ELF-1 (cell line): ENCODE measurements around the gene ZFP90.

Experiments
- DNase-seq: peaks from one replicate; pipeline ENCODE4 v3.0.0-alpha.2; 2016; ENCODE audit warnings: low read depth, low spot score

ZFP90 gene

GRCh38 chr16:68577352-68577853 lies 38.3 kb downstream of the ZFP90 start:
- no peak for DNase-seq

- peak; percentile 92 for DNase-seq
Measured at GRCh38 chr16:68590201-68590994, 51.3 kb downstream of the ZFP90 start.

DNA sequence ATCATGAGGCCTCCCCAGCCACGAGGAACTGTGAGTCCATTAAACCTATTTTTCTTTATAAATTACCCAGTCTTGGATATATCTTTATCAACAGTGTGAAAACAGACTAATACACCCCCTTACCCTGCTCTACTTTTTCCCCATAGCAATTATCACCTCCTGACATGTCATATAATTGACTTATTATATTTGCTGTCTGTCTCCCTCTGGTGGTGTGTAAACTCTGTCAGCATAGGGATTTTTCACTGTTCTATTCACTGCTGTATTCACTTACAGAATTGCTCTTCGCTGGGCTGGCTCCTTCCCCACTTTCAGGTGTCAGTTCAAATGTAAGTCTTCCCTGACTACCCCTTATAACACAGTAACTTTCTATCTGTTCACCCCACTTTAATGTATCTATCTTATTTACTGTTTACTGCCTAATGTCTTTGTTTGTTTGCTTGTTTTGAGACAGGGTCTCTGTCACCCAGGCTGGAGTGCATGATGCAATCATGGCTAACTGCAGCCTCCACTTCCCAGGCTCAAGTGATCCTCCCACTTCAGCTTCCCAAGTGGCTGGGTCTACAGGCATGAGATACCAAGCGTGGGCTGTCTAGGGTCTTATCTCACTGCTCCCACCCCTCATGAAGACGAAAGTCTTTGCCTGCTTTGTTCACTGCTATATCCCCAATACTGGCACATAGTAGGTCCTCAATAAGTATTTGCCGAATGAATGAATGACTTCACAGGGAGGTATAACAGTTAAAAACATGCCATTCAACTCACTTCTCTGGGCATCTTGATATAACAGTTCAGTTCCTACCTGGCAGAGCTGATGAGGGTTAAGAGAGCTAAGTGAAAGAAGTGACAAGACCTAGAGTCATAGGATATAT lies 53.6 kb downstream of the ZFP90 start:
- no peak for DNase-seq

DNA sequence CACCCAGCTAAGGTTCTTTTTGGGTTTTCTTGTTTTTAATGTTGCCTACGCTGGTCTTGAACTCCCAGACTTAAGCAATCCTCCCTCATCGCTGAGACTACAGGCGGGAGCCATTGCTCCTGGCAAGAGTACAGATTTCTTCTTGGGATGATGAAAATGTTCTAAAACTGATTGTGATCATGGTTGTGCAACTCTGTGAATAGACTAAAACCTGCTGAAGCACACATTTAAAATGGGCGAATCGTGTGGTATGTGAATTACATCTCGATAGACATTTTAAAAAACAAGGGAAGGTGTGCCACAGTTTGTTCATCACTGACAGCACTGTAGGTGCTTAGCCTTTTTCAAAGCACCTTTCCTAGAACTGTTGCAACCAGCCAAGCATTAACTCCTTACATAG lies 57.2 kb downstream of the ZFP90 start:
- DNase-seq: no peak

- no peak for DNase-seq
Measured at GRCh38 chr16:68599586-68599985, 60.5 kb downstream of the ZFP90 start.

- DNase-seq: peak; percentile 20
Measured at GRCh38 chr16:68605746-68606145, 66.7 kb downstream of the ZFP90 start.

DNA sequence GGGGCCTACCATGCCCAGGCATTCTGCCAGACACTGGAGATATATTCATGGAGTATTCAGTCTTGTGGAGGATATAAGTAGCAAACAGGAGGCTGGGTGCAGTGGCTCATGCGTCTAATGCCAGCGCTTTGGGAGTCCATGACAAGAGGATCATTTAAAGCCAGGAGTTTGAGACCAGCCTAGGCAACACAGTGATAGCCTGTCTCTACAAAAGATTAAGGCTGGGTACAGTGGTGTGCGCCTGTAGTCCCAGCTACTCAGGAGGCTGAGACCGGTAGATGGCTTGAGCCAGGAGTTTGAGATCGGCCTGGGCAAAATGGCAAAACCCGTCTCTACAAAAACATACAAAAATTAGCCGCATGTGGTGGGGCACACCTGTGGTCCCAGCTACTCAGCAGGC lies 68.4 kb downstream of the ZFP90 start:
- no peak for DNase-seq

GRCh38 chr16:68608330-68608729 lies 69.2 kb downstream of the ZFP90 start:
- DNase-seq: no peak

GRCh38 chr16:68612996-68613395 lies 73.9 kb downstream of the ZFP90 start:
- no peak for DNase-seq

- no peak for DNase-seq
Measured at GRCh38 chr16:68617734-68618133, 78.6 kb downstream of the ZFP90 start.
